K562 (cell line): ENCODE measurements around the gene LTBP4. TPM values are rescaled to one million over a fixed set of nuclear protein-coding genes. Genes with fewer than 3 reads are reported as not detected.
A peak's percentile ranks its signal among the peaks of the same experiment; 100 is the strongest.

ENCODE experiments used
- CHD1 ChIP-seq: fragments of 200-600 bp; sonication (generic); IDR thresholded peaks from one replicate; pipeline ENCODE4 v1.6.1; 2012; ENCODE audit warnings: mild to moderate bottlenecking, moderate library complexity, low read length, inconsistent platforms
- EZH2 ChIP-seq: IDR thresholded peaks from 2 replicates; pipeline ENCODE4 v1.6.1; 2012; ENCODE audit warnings: low read depth, mild to moderate bottlenecking, inconsistent platforms, low read length, borderline replicate concordance
- FOXK1 ChIP-seq: sonication (generic); formaldehyde crosslinking; IDR thresholded peaks from 2 replicates; pipeline ENCODE4 v1.8.0; 2022; ENCODE audit warnings: missing genetic modification reagents, mild to moderate bottlenecking, borderline replicate concordance
- LEF1 ChIP-seq: fragments of 450-650 bp; IDR thresholded peaks from 2 replicates; pipeline ENCODE4 v1.6.1; 2016; ENCODE audit warnings: mild to moderate bottlenecking
- MED1 ChIP-seq: sonication (generic); formaldehyde crosslinking; IDR thresholded peaks from 2 replicates; pipeline ENCODE4 v1.8.1; 2023; ENCODE audit warnings: missing genetic modification reagents, borderline replicate concordance
- NR4A1 ChIP-seq, 2 experiments: fragments of 250-450 bp in 1 of 2; fragments of 450-650 bp in 1 of 2; sonication (Bioruptor Pico) in 1 of 2; IDR thresholded peaks; 2 replicates each; pipeline versions ENCODE4 v1.4.0 to v1.6.1; 2016 to 2020; ENCODE audit warnings: mild to moderate bottlenecking in 2 of 2, missing compliant biosample characterization in 1 of 2, missing genetic modification characterization in 1 of 2, moderate library complexity in 1 of 2
- POLR2B ChIP-seq: fragments of 450-650 bp; IDR thresholded peaks from 2 replicates; pipeline ENCODE4 v1.6.1; 2018; ENCODE audit warnings: low read depth; ENCODE audit not compliant: partially characterized antibody
- SMARCC2 ChIP-seq: fragments of 450-650 bp; IDR thresholded peaks from 2 replicates; pipeline ENCODE4 v1.6.1; 2017; ENCODE audit warnings: antibody characterized with exemption, moderate library complexity, mild to moderate bottlenecking, low read depth
- SUPT5H ChIP-seq: fragments of 450-650 bp; IDR thresholded peaks from 2 replicates; pipeline ENCODE4 v1.6.1; 2016
- TBP ChIP-seq: optimal IDR thresholded peaks from 2 replicates; pipeline ENCODE3; 2011; ENCODE audit warnings: low read depth, low read length, improper control_type of control experiment
- ZNF134 ChIP-seq: fragments of 250-450 bp; sonication (Bioruptor Pico); conservative IDR thresholded peaks from 2 replicates; pipeline ENCODE4 v1.4.0; 2020
- polyA plus RNA-seq, 8 experiments: library from polyadenylated mRNA; depleted of rRNA in 4 of 8; stranded (reverse) in 5 of 8; unstranded in 3 of 8; fragments of >200 nt; fragmentation: Nextera tagmentation in 2 of 8; fragmentation: Illumina TruSeq in 1 of 8; extraction: Ambion mirVana in 2 of 8; extraction: Trizol in 1 of 8; gene quantifications; 2 replicates each; pipeline versions ENCODE4 v1.2.1 to v1.2.3, GENCODE V29; 2011 to 2014; ENCODE audit warnings: inconsistent platforms in 1 of 8, missing spikeins in 1 of 8
- total RNA-seq, 7 experiments: library from RNA; depleted of rRNA in 6 of 7; stranded (reverse); fragments of >200 nt in 6 of 7; fragmentation: Illumina TruSeq in 2 of 7; extraction: Trizol in 2 of 7; gene quantifications; 2 replicates each; pipeline versions ENCODE4 v1.2.1 to v1.2.3, GENCODE V29; 2011 to 2021; ENCODE audit warnings: low replicate concordance in 1 of 7
- TF ChIP-seq, protein P1 (sequence below): fragments of 450-650 bp; IDR thresholded peaks from 2 replicates; pipeline ENCODE4 v1.7.0; 2016; ENCODE audit warnings: borderline replicate concordance
- TF ChIP-seq, protein P2 (sequence below), 2 experiments: fragments of 450-650 bp in 1 of 2; sonication (generic) in 1 of 2; formaldehyde crosslinking in 1 of 2; IDR thresholded peaks in 1 of 2; conservative IDR thresholded peaks in 1 of 2; 2 replicates each; pipeline versions ENCODE4 v1.6.1 to v1.8.1; 2016 to 2023; ENCODE audit warnings: mild to moderate bottlenecking in 2 of 2, moderate library complexity in 2 of 2, inconsistent platforms in 1 of 2, missing genetic modification reagents in 1 of 2
- TF ChIP-seq, protein P3 (sequence below): fragments of 250-450 bp; sonication (Bioruptor Pico); IDR thresholded peaks from 2 replicates; pipeline ENCODE4 v1.4.0; 2020; ENCODE audit warnings: mild to moderate bottlenecking
- TF ChIP-seq, protein P4 (sequence below): fragments of 450-650 bp; formaldehyde crosslinking; IDR thresholded peaks from 2 replicates; pipeline ENCODE4 v1.4.0; 2022; ENCODE audit warnings: missing genetic modification characterization
- TF ChIP-seq, protein P5 (sequence below), 2 experiments: fragments of 450-650 bp in 1 of 2; IDR thresholded peaks; 2 replicates each; pipeline ENCODE4 v1.6.1; 2011 to 2017; ENCODE audit warnings: low read depth in 2 of 2, antibody characterized with exemption in 1 of 2, borderline replicate concordance in 1 of 2, low read length in 1 of 2, mild to moderate bottlenecking in 1 of 2, mixed read lengths in 1 of 2; ENCODE audit not compliant: control insufficient read depth in 1 of 2

Gene LTBP4
- total and polyA plus RNA-seq, 9 of the 15 experiments (the other 6 are each of a cell fraction or from before 2014, with no cell fraction given): 0.35 to 160 (median 31.6) TPM

DNA sequence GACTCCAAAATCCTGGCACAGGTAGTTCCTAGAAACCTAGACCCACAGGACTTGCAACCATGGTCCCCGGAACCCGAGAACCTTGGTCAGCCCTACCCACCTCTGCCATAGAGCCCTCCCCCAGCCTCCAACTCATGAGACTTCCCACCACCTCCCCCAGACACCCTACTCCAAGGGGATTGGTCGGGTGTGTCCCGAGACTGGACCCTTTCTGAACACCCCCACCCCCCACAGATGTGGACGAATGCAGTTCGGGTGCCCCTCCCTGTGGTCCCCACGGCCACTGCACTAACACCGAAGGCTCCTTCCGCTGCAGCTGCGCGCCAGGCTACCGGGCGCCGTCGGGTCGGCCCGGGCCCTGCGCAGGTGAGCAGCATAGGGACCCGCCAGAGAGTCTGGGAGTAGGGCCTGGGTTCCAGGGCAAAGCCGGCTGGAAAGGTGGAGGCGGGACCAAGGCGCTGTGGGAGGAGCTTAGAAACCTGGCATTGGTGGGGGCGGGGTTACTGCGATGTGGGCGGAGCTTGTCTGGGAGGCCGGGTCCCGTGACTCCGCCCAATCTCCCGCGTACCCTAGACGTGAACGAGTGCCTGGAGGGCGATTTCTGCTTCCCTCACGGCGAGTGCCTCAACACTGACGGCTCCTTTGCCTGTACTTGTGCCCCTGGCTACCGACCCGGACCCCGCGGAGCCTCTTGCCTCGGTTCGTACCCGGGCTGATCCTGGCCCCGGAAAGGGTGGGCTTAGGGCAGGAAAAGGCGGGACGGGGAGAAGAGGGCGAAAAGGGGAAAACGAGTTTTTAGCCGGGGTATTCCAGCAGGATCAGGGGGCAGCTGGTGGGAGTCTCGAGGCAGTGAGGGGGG, 11.9 kb downstream of the LTBP4 start (continued):
- TF ChIP-seq, protein P1, sequence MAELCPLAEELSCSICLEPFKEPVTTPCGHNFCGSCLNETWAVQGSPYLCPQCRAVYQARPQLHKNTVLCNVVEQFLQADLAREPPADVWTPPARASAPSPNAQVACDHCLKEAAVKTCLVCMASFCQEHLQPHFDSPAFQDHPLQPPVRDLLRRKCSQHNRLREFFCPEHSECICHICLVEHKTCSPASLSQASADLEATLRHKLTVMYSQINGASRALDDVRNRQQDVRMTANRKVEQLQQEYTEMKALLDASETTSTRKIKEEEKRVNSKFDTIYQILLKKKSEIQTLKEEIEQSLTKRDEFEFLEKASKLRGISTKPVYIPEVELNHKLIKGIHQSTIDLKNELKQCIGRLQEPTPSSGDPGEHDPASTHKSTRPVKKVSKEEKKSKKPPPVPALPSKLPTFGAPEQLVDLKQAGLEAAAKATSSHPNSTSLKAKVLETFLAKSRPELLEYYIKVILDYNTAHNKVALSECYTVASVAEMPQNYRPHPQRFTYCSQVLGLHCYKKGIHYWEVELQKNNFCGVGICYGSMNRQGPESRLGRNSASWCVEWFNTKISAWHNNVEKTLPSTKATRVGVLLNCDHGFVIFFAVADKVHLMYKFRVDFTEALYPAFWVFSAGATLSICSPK: no peak
- TF ChIP-seq SUPT5H (peak; percentile 72), SMARCC2 (peak; percentile 45; the same call in 1 of the 2 replicates), LEF1 (0 out of 2 replicates have a peak, but pooled peaks have one; percentile 32), ZNF134 (CRISPR knock-in tag) (no peak), POLR2B (no peak), TBP (peak; percentile 45), CHD1 (no peak), EZH2 (no peak), FOXK1 (CRISPR knock-in tag) (no peak), MED1 (CRISPR knock-in tag) (no peak), NR4A1 (CRISPR knock-in tag; IDR thresholded peaks at IDR 0.05) (no peak), NR4A1 (tag; IDR thresholded peaks at IDR 0.05) (no peak)
- TF ChIP-seq, protein P2, sequence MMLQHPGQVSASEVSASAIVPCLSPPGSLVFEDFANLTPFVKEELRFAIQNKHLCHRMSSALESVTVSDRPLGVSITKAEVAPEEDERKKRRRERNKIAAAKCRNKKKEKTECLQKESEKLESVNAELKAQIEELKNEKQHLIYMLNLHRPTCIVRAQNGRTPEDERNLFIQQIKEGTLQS (IDR thresholded peaks at IDR 0.05): no peak
- TF ChIP-seq, protein P2 (CRISPR knock-in tag; conservative IDR thresholded peaks at IDR 0.05): no peak
- TF ChIP-seq, protein P3, sequence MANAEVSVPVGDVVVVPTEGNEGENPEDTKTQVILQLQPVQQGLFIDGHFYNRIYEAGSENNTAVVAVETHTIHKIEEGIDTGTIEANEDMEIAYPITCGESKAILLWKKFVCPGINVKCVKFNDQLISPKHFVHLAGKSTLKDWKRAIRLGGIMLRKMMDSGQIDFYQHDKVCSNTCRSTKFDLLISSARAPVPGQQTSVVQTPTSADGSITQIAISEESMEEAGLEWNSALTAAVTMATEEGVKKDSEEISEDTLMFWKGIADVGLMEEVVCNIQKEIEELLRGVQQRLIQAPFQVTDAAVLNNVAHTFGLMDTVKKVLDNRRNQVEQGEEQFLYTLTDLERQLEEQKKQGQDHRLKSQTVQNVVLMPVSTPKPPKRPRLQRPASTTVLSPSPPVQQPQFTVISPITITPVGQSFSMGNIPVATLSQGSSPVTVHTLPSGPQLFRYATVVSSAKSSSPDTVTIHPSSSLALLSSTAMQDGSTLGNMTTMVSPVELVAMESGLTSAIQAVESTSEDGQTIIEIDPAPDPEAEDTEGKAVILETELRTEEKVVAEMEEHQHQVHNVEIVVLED: no peak
- TF ChIP-seq, protein P4, sequence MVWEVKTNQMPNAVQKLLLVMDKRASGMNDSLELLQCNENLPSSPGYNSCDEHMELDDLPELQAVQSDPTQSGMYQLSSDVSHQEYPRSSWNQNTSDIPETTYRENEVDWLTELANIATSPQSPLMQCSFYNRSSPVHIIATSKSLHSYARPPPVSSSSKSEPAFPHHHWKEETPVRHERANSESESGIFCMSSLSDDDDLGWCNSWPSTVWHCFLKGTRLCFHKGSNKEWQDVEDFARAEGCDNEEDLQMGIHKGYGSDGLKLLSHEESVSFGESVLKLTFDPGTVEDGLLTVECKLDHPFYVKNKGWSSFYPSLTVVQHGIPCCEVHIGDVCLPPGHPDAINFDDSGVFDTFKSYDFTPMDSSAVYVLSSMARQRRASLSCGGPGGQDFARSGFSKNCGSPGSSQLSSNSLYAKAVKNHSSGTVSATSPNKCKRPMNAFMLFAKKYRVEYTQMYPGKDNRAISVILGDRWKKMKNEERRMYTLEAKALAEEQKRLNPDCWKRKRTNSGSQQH (CRISPR knock-in tag): no peak
- TF ChIP-seq, protein P5, sequence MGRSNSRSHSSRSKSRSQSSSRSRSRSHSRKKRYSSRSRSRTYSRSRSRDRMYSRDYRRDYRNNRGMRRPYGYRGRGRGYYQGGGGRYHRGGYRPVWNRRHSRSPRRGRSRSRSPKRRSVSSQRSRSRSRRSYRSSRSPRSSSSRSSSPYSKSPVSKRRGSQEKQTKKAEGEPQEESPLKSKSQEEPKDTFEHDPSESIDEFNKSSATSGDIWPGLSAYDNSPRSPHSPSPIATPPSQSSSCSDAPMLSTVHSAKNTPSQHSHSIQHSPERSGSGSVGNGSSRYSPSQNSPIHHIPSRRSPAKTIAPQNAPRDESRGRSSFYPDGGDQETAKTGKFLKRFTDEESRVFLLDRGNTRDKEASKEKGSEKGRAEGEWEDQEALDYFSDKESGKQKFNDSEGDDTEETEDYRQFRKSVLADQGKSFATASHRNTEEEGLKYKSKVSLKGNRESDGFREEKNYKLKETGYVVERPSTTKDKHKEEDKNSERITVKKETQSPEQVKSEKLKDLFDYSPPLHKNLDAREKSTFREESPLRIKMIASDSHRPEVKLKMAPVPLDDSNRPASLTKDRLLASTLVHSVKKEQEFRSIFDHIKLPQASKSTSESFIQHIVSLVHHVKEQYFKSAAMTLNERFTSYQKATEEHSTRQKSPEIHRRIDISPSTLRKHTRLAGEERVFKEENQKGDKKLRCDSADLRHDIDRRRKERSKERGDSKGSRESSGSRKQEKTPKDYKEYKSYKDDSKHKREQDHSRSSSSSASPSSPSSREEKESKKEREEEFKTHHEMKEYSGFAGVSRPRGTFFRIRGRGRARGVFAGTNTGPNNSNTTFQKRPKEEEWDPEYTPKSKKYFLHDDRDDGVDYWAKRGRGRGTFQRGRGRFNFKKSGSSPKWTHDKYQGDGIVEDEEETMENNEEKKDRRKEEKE (IDR thresholded peaks at IDR 0.05; ENCODE audit: borderline replicate concordance in 1 of 2, control insufficient read depth in 1 of 2, low read depth in 2 of 2, low read length in 1 of 2): no peak
